Activated CD4-positive, alpha-beta memory T cell treated with anti-CD3 and anti-CD28 coated beads, Interleukin-2, amount 10 ng/mL, durations not matched to agents 7 days and 5 days (primary cell): ENCODE data around the gene OR1J1. TPM values are rescaled to one million over a fixed set of nuclear protein-coding genes. Genes with fewer than 3 reads are reported as not detected.

Experiments
- total RNA-seq, 2 experiments: library from RNA; stranded (reverse); gene quantifications; one replicate each; pipeline ENCODE4 v1.2.3, GENCODE V29; 2021

Gene OR1J1
- total RNA-seq, 2 experiments from 2014 or later = not detected

Other genes with a start within 250 kb of the OR1J1 start
- gene LHX6, start 249.0 kb downstream of the OR1J1 start, total RNA-seq = not detected
- 10 to 100 TPM; 21.6 to 25.6 TPM for gene RBM18, start 213.1 kb downstream of the OR1J1 start, total RNA-seq
- gene MRRF, start 213.0 kb downstream of the OR1J1 start, total RNA-seq = 10 to 100 TPM; 27.0 to 29.2 TPM
- under 1 TPM; 0.08 to 0.20 TPM for gene PTGS1, start 106.9 kb downstream of the OR1J1 start, total RNA-seq
- not detected for gene OR1J2, start 32.9 kb upstream of the OR1J1 start, total RNA-seq
- gene OR1J4, start 41.2 kb upstream of the OR1J1 start, total RNA-seq = not detected
- gene OR1N1, start 49.4 kb upstream of the OR1J1 start, total RNA-seq = not detected
- not detected for gene OR1N2, start 75.2 kb upstream of the OR1J1 start, total RNA-seq
- not detected for gene OR1L8, start 105.5 kb upstream of the OR1J1 start, total RNA-seq
- not detected for gene OR1Q1, start 136.8 kb upstream of the OR1J1 start, total RNA-seq
- gene OR1B1, start 179.7 kb upstream of the OR1J1 start, total RNA-seq = not detected
- not detected for gene OR1L1, start 183.8 kb upstream of the OR1J1 start, total RNA-seq
- gene OR1L3, start 197.2 kb upstream of the OR1J1 start, total RNA-seq = not detected
- gene OR1L4, start 246.1 kb upstream of the OR1J1 start, total RNA-seq = not detected